ENCODE data around the gene ADAM15. TPM values are rescaled to one million over a fixed set of nuclear protein-coding genes. Genes with fewer than 3 reads are reported as not detected.

The ADAM15 gene
- polyA plus RNA-seq, 3 donors, result 44.5 to 202 (median 74.3) TPM

DNA sequence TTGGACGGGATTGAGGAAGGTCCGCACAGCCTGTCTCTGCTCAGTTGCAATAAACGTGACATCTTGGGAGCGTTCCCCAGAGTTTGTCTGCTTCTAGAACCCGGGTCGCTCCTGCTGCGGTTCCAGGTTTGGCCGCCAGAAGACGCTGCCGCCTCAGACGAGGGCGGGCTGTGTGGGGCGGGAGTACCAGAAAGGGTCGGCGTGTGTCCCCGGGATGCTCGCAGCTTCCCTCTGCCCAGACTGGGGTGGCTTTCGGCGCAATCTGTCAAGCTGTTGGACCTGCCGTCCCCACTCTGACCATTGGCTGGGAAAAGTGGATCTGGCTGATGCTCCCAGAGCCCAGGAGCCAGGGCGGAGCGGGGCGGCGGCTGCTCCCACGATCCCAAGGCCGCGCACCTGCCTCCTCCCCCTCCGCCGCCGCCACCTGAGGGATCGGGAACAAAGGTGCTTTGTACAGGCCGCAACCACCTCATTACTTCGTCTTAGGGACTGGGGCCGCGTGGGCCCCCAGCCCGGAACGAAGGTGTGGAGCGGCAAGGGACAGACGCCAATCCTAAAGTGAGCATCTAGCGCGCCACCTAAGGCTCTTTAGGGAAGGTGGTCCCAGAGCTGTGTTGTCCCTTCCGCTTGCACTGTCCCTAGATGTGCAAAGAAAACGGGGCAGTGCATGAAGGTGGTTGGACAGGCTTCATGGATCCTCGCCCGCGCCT, 11.7 kb downstream of the ADAM15 start:
- WGBS (ENCODE audit: insufficient coverage), result 5% methylated on average over 44 of the region's 46 CpGs
- Histone ChIP-seq H3K4me2 (replicated peaks; ENCODE audit: extremely low read depth, low read length, poor library complexity, severe bottlenecking) (peak overlapping the region; percentile 97), H4K20me1 (ENCODE audit: insufficient read depth, low read length) (peaks cover 71% of the 10 kb centered on the region), H3K9ac (ENCODE audit: insufficient read depth, low read length, poor library complexity, severe bottlenecking) (no peak overlapping the region), H3K4me3 (replicated peaks in 1 of 3; ENCODE audit: low read depth in 2 of 3, low read length in 3 of 3) (peak overlapping the region; percentile 62 to 89 (median 77)), H3K27ac (ENCODE audit: low read depth in 1 of 2, low read length in 2 of 2) (no peak overlapping the region), H3K36me3 (replicated peaks in 1 of 2; ENCODE audit: control insufficient read depth in 1 of 2, insufficient read depth in 2 of 2, low read length in 2 of 2) (peaks cover 35 to 50% of the 10 kb centered on the region in 2 donors), H3K79me2 (ENCODE audit: insufficient read depth, low read length) (peaks cover 7% of the 10 kb centered on the region), H2AFZ (ENCODE audit: insufficient read depth, low read depth, low read length, poor library complexity, severe bottlenecking) (peak overlapping the region; percentile 90), H3K27me3 (ENCODE audit: control insufficient read depth in 2 of 2, insufficient read depth in 2 of 2, low read length in 2 of 2) (peaks cover 0 to 5% of the 10 kb centered on the region in 2 donors), H3K9me3 (replicated peaks in 1 of 2; ENCODE audit: control insufficient read depth in 1 of 2, insufficient read depth in 1 of 2, low read length in 2 of 2) (no peaks in the 10 kb centered on the region), H3K4me1 (ENCODE audit: control insufficient read depth in 1 of 2, insufficient read depth in 2 of 2, low read length in 2 of 2) (peaks cover 26 to 41% of the 10 kb centered on the region in 2 donors)
- Mint-ChIP-seq H3K4me3 (peak overlapping the region; percentile 81 to 94), H3K9me3 (peaks cover 0 to under 1% (median 0%) of the 10 kb centered on the region in 7 donors), H3K36me3 (peaks cover 43 to 57% of the 10 kb centered on the region in 2 donors), H3K27me3 (ENCODE audit: low read depth in 3 of 3) (peaks cover 6 to 9% (median 7%) of the 10 kb centered on the region in 3 donors), H3K27ac (peak overlapping the region in 2 of 7 donors; percentile 42 to 89), H3K4me1 (peaks cover 33% of the 10 kb centered on the region)
- intact Hi-C loops (cut with micrococcal nuclease), result loop anchor here (1.0 to 5.0 kb wide), 3 partner anchors 21 to 91 kb away; partner anchors contain the start of genes CKS1B (in 1 of the 2), SHC1 (in 1 of the 2) and ZBTB7B (in 1 of the 2)
- TF ChIP-seq, protein P1, sequence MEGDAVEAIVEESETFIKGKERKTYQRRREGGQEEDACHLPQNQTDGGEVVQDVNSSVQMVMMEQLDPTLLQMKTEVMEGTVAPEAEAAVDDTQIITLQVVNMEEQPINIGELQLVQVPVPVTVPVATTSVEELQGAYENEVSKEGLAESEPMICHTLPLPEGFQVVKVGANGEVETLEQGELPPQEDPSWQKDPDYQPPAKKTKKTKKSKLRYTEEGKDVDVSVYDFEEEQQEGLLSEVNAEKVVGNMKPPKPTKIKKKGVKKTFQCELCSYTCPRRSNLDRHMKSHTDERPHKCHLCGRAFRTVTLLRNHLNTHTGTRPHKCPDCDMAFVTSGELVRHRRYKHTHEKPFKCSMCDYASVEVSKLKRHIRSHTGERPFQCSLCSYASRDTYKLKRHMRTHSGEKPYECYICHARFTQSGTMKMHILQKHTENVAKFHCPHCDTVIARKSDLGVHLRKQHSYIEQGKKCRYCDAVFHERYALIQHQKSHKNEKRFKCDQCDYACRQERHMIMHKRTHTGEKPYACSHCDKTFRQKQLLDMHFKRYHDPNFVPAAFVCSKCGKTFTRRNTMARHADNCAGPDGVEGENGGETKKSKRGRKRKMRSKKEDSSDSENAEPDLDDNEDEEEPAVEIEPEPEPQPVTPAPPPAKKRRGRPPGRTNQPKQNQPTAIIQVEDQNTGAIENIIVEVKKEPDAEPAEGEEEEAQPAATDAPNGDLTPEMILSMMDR (IDR thresholded peaks at IDR 0.05), result peak; percentile 89
- DNase-seq, result peak in 2 of 3 donors; percentile 35 to 47

DNA sequence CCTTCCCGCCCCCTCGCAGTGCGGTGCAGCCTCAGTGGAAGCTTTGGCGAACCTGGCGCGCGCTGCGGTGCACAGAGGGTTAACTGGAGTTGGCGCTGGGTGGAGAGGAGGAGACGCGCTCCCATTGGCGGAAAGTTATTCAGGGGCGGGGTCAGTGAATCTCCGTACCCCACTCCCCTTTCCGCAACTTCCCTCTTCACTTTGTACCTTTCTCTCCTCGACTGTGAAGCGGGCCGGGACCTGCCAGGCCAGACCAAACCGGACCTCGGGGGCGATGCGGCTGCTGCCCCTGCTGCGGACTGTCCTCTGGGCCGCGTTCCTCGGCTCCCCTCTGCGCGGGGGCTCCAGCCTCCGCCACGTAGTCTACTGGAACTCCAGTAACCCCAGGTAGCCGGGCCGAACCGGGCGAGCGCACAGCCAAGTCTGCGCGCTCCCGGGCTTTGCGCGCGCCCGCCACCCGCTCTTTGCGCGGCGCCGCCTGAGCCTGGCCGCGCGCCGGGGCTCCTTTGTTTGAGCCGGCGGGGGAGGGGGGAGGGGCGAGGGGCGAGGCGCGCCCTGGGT, 12.5 kb downstream of the ADAM15 start, which contains the start of gene EFNA4:
Gene EFNA4, plus strand, starts transcription at position 191 of the 561 bp plus-strand sequence. Its CDS starts 84 bp downstream, at position 275.
- H3K9ac ChIP-seq (ENCODE audit: insufficient read depth, low read length, poor library complexity, severe bottlenecking), result peak within 1 kb of the TSS; percentile 77
- H3K4me1 Mint-ChIP-seq, result peaks cover 33% of the 10 kb centered on the region
- 0% methylated on average over 34 of the region's 57 CpGs for WGBS (ENCODE audit: insufficient coverage)

More for the DNA sequence above, 12.5 kb downstream of the ADAM15 start, which contains the start of gene EFNA4:
- H3K4me3 Mint-ChIP-seq, result peak within 1 kb of the TSS; percentile 81 to 94
- H3K27me3 Mint-ChIP-seq (ENCODE audit: low read depth in 3 of 3), result peaks cover 6 to 10% (median 9%) of the 10 kb centered on the region in 3 donors
- peaks cover 7% of the 10 kb centered on the region for H3K79me2 ChIP-seq (ENCODE audit: insufficient read depth, low read length)
- H3K4me2 ChIP-seq (replicated peaks; ENCODE audit: extremely low read depth, low read length, poor library complexity, severe bottlenecking), result peak within 1 kb of the TSS; percentile 97
- H3K9me3 Mint-ChIP-seq, result peaks cover 0 to 2% (median 0%) of the 10 kb centered on the region in 7 donors
- peaks cover 27 to 49% of the 10 kb centered on the region in 2 donors for H3K36me3 ChIP-seq (replicated peaks in 1 of 2; ENCODE audit: control insufficient read depth in 1 of 2, insufficient read depth in 2 of 2, low read length in 2 of 2)
- H2AFZ ChIP-seq (ENCODE audit: insufficient read depth, low read depth, low read length, poor library complexity, severe bottlenecking), result peak within 1 kb of the TSS; percentile 90
- H3K27me3 ChIP-seq (ENCODE audit: control insufficient read depth in 2 of 2, insufficient read depth in 2 of 2, low read length in 2 of 2), result peaks cover 0 to 5% of the 10 kb centered on the region in 2 donors
- H3K9me3 ChIP-seq (replicated peaks in 1 of 2; ENCODE audit: control insufficient read depth in 1 of 2, insufficient read depth in 1 of 2, low read length in 2 of 2), result no peaks in the 10 kb centered on the region
- intact Hi-C loops (cut with micrococcal nuclease), result loop anchor here (1.0 to 5.0 kb wide), 3 partner anchors 21 to 91 kb away; partner anchors contain the start of genes CKS1B (in 1 of the 2), SHC1 (in 1 of the 2) and ZBTB7B (in 1 of the 2)
- H4K20me1 ChIP-seq (ENCODE audit: insufficient read depth, low read length), result peaks cover 69% of the 10 kb centered on the region
- peak; percentile 85 to 90 (median 87) for DNase-seq
- TF ChIP-seq, protein P1 (IDR thresholded peaks at IDR 0.05), result no peak
- H3K4me1 ChIP-seq (ENCODE audit: control insufficient read depth in 1 of 2, insufficient read depth in 2 of 2, low read length in 2 of 2), result peaks cover 26 to 41% of the 10 kb centered on the region in 2 donors
- peak within 1 kb of the TSS; percentile 36 to 72 for H3K27ac ChIP-seq (ENCODE audit: low read depth in 1 of 2, low read length in 2 of 2)
- peak within 1 kb of the TSS; percentile 15 to 90 (median 82) for H3K27ac Mint-ChIP-seq
- H3K4me3 ChIP-seq (replicated peaks in 1 of 3; ENCODE audit: low read depth in 2 of 3, low read length in 3 of 3), result peak within 1 kb of the TSS; percentile 62 to 89 (median 77)
- H3K36me3 Mint-ChIP-seq, result peaks cover 43 to 57% of the 10 kb centered on the region in 2 donors

Measured in CD14-positive monocyte (primary cell).